GM18873 (cell line): ENCODE results near the gene LRPAP1.

Experiments
- ATAC-seq: cut with Tn5 transposase; IDR thresholded peaks from one replicate; pipeline ENCODE4 v1.9.1; 2021; ENCODE audit warnings: mild to moderate bottlenecking, moderate library complexity, moderate number of reproducible peaks; ENCODE audit not compliant: unreplicated experiment, low FRiP score

LRPAP1 gene

GRCh38 chr4:3489451-3489962, 42.7 kb downstream of the LRPAP1 start:
- ATAC-seq, result no peak

GRCh38 chr4:3488820-3489219, 43.4 kb downstream of the LRPAP1 start:
- ATAC-seq, result no peak

GRCh38 chr4:3487861-3488260, 44.4 kb downstream of the LRPAP1 start:
- no peak for ATAC-seq

GRCh38 chr4:3486541-3487540, 45.4 kb downstream of the LRPAP1 start:
- no peak for ATAC-seq

GRCh38 chr4:3485886-3486540, 46.2 kb downstream of the LRPAP1 start:
- no peak for ATAC-seq

- ATAC-seq, result no peak
Observed at GRCh38 chr4:3485011-3485791, 47.0 kb downstream of the LRPAP1 start.

GRCh38 chr4:3484057-3484973, 47.9 kb downstream of the LRPAP1 start:
- ATAC-seq, result no peak

- ATAC-seq, result no peak
Observed at GRCh38 chr4:3483471-3483921, 48.7 kb downstream of the LRPAP1 start.

GRCh38 chr4:3482707-3483106, 49.5 kb downstream of the LRPAP1 start:
- ATAC-seq, result no peak

GRCh38 chr4:3481783-3482393, 50.3 kb downstream of the LRPAP1 start:
- no peak for ATAC-seq

GRCh38 chr4:3481113-3481531, 51.1 kb downstream of the LRPAP1 start:
- no peak for ATAC-seq

GRCh38 chr4:3480528-3481112, 51.6 kb downstream of the LRPAP1 start:
- peak; percentile 58 for ATAC-seq

- ATAC-seq, result no peak
Observed at GRCh38 chr4:3479358-3480101, 52.7 kb downstream of the LRPAP1 start.

- no peak for ATAC-seq
Observed at GRCh38 chr4:3478446-3479357, 53.5 kb downstream of the LRPAP1 start.

GRCh38 chr4:3477750-3478430, 54.3 kb downstream of the LRPAP1 start:
- no peak for ATAC-seq
